DND-41 (cell line): ENCODE data around the gene LHX3.

Source experiments
- CTCF ChIP-seq: IDR thresholded peaks from 2 replicates; pipeline ENCODE4 v1.5.1; 2012; ENCODE audit warnings: borderline replicate concordance, low read length, moderate library complexity, mild to moderate bottlenecking; ENCODE audit not compliant: poor library complexity, severe bottlenecking; ENCODE audit errors: extremely low read depth
- EZH2 ChIP-seq: IDR thresholded peaks from 3 replicates; pipeline ENCODE4 v1.6.1; 2012; ENCODE audit warnings: borderline replicate concordance, low read depth, mild to moderate bottlenecking, moderate library complexity, low read length, inconsistent platforms; ENCODE audit not compliant: severe bottlenecking

GRCh38 chr9:136223871-136224640 is 19.1 kb upstream of the LHX3 start:
- TF ChIP-seq CTCF (no peak), EZH2 (no peak)
